Trophoblast cell (in vitro differentiated cells and primary cell): ENCODE data around the gene IL9R. TPM values are rescaled to one million over a fixed set of nuclear protein-coding genes. Genes with fewer than 3 reads are reported as not detected.

Experiments used
- DNase-seq, 2 donors: peaks; one replicate each; pipeline ENCODE4 v3.0.0-alpha.2; 2016
- H2AFZ ChIP-seq: 2 replicates; pipeline ENCODE4 v1.6.1; 2013; ENCODE audit warnings: low read length, moderate library complexity, mild to moderate bottlenecking; ENCODE audit not compliant: insufficient read depth, poor library complexity
- H2AK5ac ChIP-seq: 2 replicates; pipeline ENCODE4 v1.6.1; 2013; ENCODE audit warnings: mild to moderate bottlenecking, low read length
- H2BK120ac ChIP-seq: 2 replicates; pipeline ENCODE4 v1.6.1; 2013; ENCODE audit warnings: low read length, mild to moderate bottlenecking, moderate library complexity; ENCODE audit not compliant: insufficient read depth, poor library complexity
- H2BK12ac ChIP-seq: 2 replicates; pipeline ENCODE4 v1.6.1; 2013; ENCODE audit warnings: mild to moderate bottlenecking, low read length, moderate library complexity
- H2BK5ac ChIP-seq: 2 replicates; pipeline ENCODE4 v1.6.1; 2013; ENCODE audit warnings: low read length, low read depth, moderate library complexity, mild to moderate bottlenecking; ENCODE audit not compliant: poor library complexity
- H3K14ac ChIP-seq: 2 replicates; pipeline ENCODE4 v1.6.1; 2013; ENCODE audit warnings: mild to moderate bottlenecking, low read length
- H3K18ac ChIP-seq: 2 replicates; pipeline ENCODE4 v1.6.1; 2013; ENCODE audit warnings: mild to moderate bottlenecking, low read length
- H3K23ac ChIP-seq: 2 replicates; pipeline ENCODE4 v1.6.1; 2013; ENCODE audit warnings: low read length
- H3K27ac ChIP-seq: 2 replicates; pipeline ENCODE4 v1.5.1; 2013; ENCODE audit warnings: low read depth, mild to moderate bottlenecking, inconsistent platforms, low read length, moderate library complexity
- H3K27me3 ChIP-seq: 2 replicates; pipeline ENCODE4 v1.6.1; 2013; ENCODE audit warnings: inconsistent platforms, mild to moderate bottlenecking, low read length, moderate library complexity; ENCODE audit not compliant: insufficient read depth
- H3K36me3 ChIP-seq, 2 experiments: 1 replicate in 1 of 2; 2 replicates in 1 of 2; pipeline ENCODE4 v1.6.1; 2013; ENCODE audit warnings: low read length in 2 of 2, mild to moderate bottlenecking in 2 of 2, moderate library complexity in 1 of 2; ENCODE audit not compliant: insufficient read depth in 2 of 2, control insufficient read depth in 1 of 2
- H3K4ac ChIP-seq: 2 replicates; pipeline ENCODE4 v1.6.1; 2013; ENCODE audit warnings: low read depth, mild to moderate bottlenecking, low read length, moderate library complexity
- H3K4me1 ChIP-seq, 2 experiments: 1 replicate in 1 of 2; 2 replicates in 1 of 2; pipeline ENCODE4 v1.6.1; 2013; ENCODE audit warnings: low read length in 2 of 2, mild to moderate bottlenecking in 2 of 2, moderate library complexity in 1 of 2; ENCODE audit not compliant: insufficient read depth in 2 of 2, control insufficient read depth in 1 of 2
- H3K4me2 ChIP-seq: 2 replicates; pipeline ENCODE4 v1.6.1; 2013; ENCODE audit warnings: inconsistent platforms, mild to moderate bottlenecking, low read length, moderate library complexity
- H3K4me3 ChIP-seq: 2 replicates; pipeline ENCODE4 v1.5.1; 2013; ENCODE audit warnings: mild to moderate bottlenecking, low read depth, low read length, inconsistent platforms
- H3K79me1 ChIP-seq: one replicate; pipeline ENCODE4 v1.6.1; 2013; ENCODE audit warnings: low read length
- H3K79me2 ChIP-seq: 2 replicates; pipeline ENCODE4 v1.6.1; 2013; ENCODE audit warnings: low read length, mild to moderate bottlenecking; ENCODE audit not compliant: control insufficient read depth, insufficient read depth, poor library complexity
- H3K9ac ChIP-seq: 2 replicates; pipeline ENCODE4 v1.6.1; 2013; ENCODE audit warnings: mild to moderate bottlenecking, low read length
- H3K9me3 ChIP-seq: 2 replicates; pipeline ENCODE4 v1.6.1; 2013; ENCODE audit warnings: low read depth, mild to moderate bottlenecking, control low read depth, inconsistent platforms, low read length; ENCODE audit not compliant: insufficient read depth
- H4K12ac ChIP-seq: 2 replicates; pipeline ENCODE4 v1.6.1; 2013; ENCODE audit warnings: low read depth, mild to moderate bottlenecking, low read length, moderate library complexity
- H4K8ac ChIP-seq: 2 replicates; pipeline ENCODE4 v1.6.1; 2013; ENCODE audit warnings: low read depth, mild to moderate bottlenecking, low read length, moderate library complexity
- H4K91ac ChIP-seq: one replicate; pipeline ENCODE4 v1.6.1; 2013; ENCODE audit warnings: low read depth, mild to moderate bottlenecking, low read length, moderate library complexity
- WGBS: extraction: QIAGEN DNeasy Blood & Tissue Kit; methylation state at CpG from one replicate; pipeline ENCODE4 v1.1.7; 2013; ENCODE audit warnings: missing lambda C conversion rate; ENCODE audit not compliant: insufficient read length, insufficient coverage; ENCODE audit errors: extremely low coverage; 5-methylcytosine and 5-hydroxymethylcytosine counted together
- polyA plus RNA-seq: library from polyadenylated mRNA; stranded (reverse); fragments of 200-250 nt; gene quantifications from 2 replicates; pipeline ENCODE4 v1.2.3, GENCODE V29; 2013

Gene IL9R
- polyA plus RNA-seq: 0.04 TPM in 2 replicates

GRCh38 chrX:155997436-155997835, at the start of gene IL9R:
TSS of gene IL9R (plus strand) at chrX:155997696. CDS start at chrX:155997760, 64 bp downstream.
- no CpG with 5 or more reads among the region's 5 CpGs for WGBS
- Histone ChIP-seq H2AK5ac (no peak within 1 kb of the TSS), H4K8ac (no peak within 1 kb of the TSS), H3K23ac (no peak within 1 kb of the TSS), H3K79me2 (no peaks in the 10 kb centered on the region), H3K27ac (no peak within 1 kb of the TSS), H3K4me3 (no peak within 1 kb of the TSS), H2BK12ac (no peak within 1 kb of the TSS), H2BK5ac (no peak within 1 kb of the TSS), H2BK120ac (no peak within 1 kb of the TSS), H3K4me1 (no peaks in the 10 kb centered on the region), H2AFZ (no peak within 1 kb of the TSS), H3K4ac (no peak within 1 kb of the TSS), H4K12ac (no peak within 1 kb of the TSS), H3K79me1 (no peaks in the 10 kb centered on the region), H3K18ac (no peak within 1 kb of the TSS), H3K14ac (no peak within 1 kb of the TSS), H3K9me3 (peaks cover 40% of the 10 kb centered on the region), H3K9ac (no peak within 1 kb of the TSS), H3K4me2 (no peak within 1 kb of the TSS), H3K27me3 (no peaks in the 10 kb centered on the region), H3K36me3 (no peaks in the 10 kb centered on the region), H4K91ac (no peak within 1 kb of the TSS)
- DNase-seq: no peak

GRCh38 chrX:155949098-155949497, 48.4 kb upstream of the IL9R start:
- Histone ChIP-seq H3K4me1 (no peaks in the 10 kb centered on the region), H3K9ac (no peak overlapping the region), H2AK5ac (no peak overlapping the region), H3K79me2 (no peaks in the 10 kb centered on the region), H2BK5ac (no peak overlapping the region), H2BK12ac (no peak overlapping the region), H3K27ac (no peak overlapping the region), H3K27me3 (no peaks in the 10 kb centered on the region), H3K14ac (no peak overlapping the region), H3K4ac (no peak overlapping the region), H3K23ac (no peak overlapping the region), H4K8ac (no peak overlapping the region), H2AFZ (no peak overlapping the region), H2BK120ac (no peak overlapping the region), H3K18ac (no peak overlapping the region), H3K4me3 (no peak overlapping the region), H3K79me1 (peaks cover 2% of the 10 kb centered on the region), H3K36me3 (no peaks in the 10 kb centered on the region), H4K12ac (no peak overlapping the region), H4K91ac (no peak overlapping the region), H3K9me3 (peaks cover 10% of the 10 kb centered on the region), H3K4me2 (no peak overlapping the region)
- DNase-seq: no peak
- no CpG with 5 or more reads among the region's 2 CpGs for WGBS

GRCh38 chrX:155951237-155951789, 46.2 kb upstream of the IL9R start:
- Histone ChIP-seq H3K27me3 (no peaks in the 10 kb centered on the region), H3K4me1 (no peaks in the 10 kb centered on the region), H2BK120ac (no peak overlapping the region), H3K79me2 (no peaks in the 10 kb centered on the region), H3K14ac (no peak overlapping the region), H2AFZ (no peak overlapping the region), H2AK5ac (no peak overlapping the region), H3K18ac (no peak overlapping the region), H3K4ac (no peak overlapping the region), H3K9ac (no peak overlapping the region), H3K27ac (no peak overlapping the region), H3K23ac (no peak overlapping the region), H3K36me3 (no peaks in the 10 kb centered on the region), H3K79me1 (peaks cover 2% of the 10 kb centered on the region), H2BK12ac (no peak overlapping the region), H4K91ac (no peak overlapping the region), H4K12ac (no peak overlapping the region), H3K9me3 (peaks cover 15% of the 10 kb centered on the region), H3K4me2 (no peak overlapping the region), H3K4me3 (no peak overlapping the region), H2BK5ac (no peak overlapping the region), H4K8ac (no peak overlapping the region)
- DNase-seq: no peak
- WGBS: 92% methylated on average over 2 of the region's 3 CpGs

DNA sequence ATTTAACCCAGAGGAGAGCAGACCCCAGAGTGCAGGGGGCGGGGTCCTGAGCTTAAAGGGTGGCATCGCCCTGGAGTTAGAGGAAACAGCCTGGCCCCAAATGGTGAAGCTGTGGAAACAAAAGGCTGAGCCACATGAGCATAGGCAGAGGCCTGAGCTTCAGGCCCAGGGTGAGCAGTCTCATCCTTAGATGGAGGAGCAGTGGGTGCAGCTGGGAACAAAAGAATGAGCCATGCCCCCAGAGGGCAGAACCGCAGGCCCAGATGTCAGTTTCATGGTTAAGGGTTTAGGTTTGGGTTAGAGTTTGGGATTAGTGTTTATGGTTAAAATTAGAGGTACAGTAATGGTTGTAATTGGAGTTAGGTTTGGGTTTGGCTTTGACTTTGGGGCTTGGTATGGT, 44.4 kb upstream of the IL9R start:
- no CpG with 5 or more reads among the region's 3 CpGs for WGBS
- peaks cover 5% of the 10 kb centered on the region for H3K79me1 ChIP-seq
- no peak overlapping the region for H3K27ac ChIP-seq
- H2BK5ac ChIP-seq: no peak overlapping the region
- no peaks in the 10 kb centered on the region for H3K79me2 ChIP-seq
- no peak overlapping the region for H3K23ac ChIP-seq
- no peaks in the 10 kb centered on the region for H3K36me3 ChIP-seq
- H3K4me3 ChIP-seq: no peak overlapping the region
- no peak overlapping the region for H3K14ac ChIP-seq
- H2BK120ac ChIP-seq: no peak overlapping the region
- no peak overlapping the region for H2AK5ac ChIP-seq
- H3K4ac ChIP-seq: no peak overlapping the region
- H3K27me3 ChIP-seq: no peaks in the 10 kb centered on the region
- H2BK12ac ChIP-seq: no peak overlapping the region
- no peak overlapping the region for H4K91ac ChIP-seq
- H4K12ac ChIP-seq: no peak overlapping the region
- no peak overlapping the region for H4K8ac ChIP-seq
- H3K18ac ChIP-seq: no peak overlapping the region
- H3K4me1 ChIP-seq: peaks cover 0 to 2% of the 10 kb centered on the region in 2 experiments
- H3K9ac ChIP-seq: no peak overlapping the region
- DNase-seq: no peak
- no peak overlapping the region for H3K4me2 ChIP-seq
- peaks cover 15% of the 10 kb centered on the region for H3K9me3 ChIP-seq
- no peak overlapping the region for H2AFZ ChIP-seq
